MCF 10A (cell line): ENCODE measurements around the gene PPP2R5C. TPM values are rescaled to one million over a fixed set of nuclear protein-coding genes. Genes with fewer than 3 reads are reported as not detected.

ENCODE experiments used
- BruUV-seq: library from RNA; stranded (reverse); fragments of 400-500 nt; replicated peaks from 2 replicates; lab custom pipeline; 2021; lab: Mats Ljungman, UMichigan
- CTCF ChIA-PET: fragments of 300-600 bp; sonication (Branson Sonifier 250); formaldehyde crosslinking; extraction: SDS; loops from one replicate; lab custom pipeline; 2021; ENCODE audit warnings: antibody characterized with exemption, inconsistent platforms; lab: Yijun Ruan, JAX
- POLR2A ChIA-PET: fragments of 300-600, 350-650 bp; sonication (Branson Sonifier 250); formaldehyde crosslinking; extraction: SDS; loops from one replicate; lab custom pipeline; 2020; ENCODE audit warnings: antibody characterized with exemption, inconsistent platforms; lab: Yijun Ruan, JAX
- DNase-seq: peaks from one replicate; pipeline ENCODE4 v3.0.0-alpha.2; 2018; ENCODE audit not compliant: unreplicated experiment
- H3K27ac Mint-ChIP-seq: one replicate; pipeline ENCODE4 v1.8.0; 2022; ENCODE audit warnings: mild to moderate bottlenecking, low read depth, mixed read lengths; ENCODE audit not compliant: unreplicated experiment
- H3K27me3 Mint-ChIP-seq: one replicate; pipeline ENCODE4 v1.8.0; 2022; ENCODE audit warnings: mixed read lengths; ENCODE audit not compliant: insufficient read depth, unreplicated experiment
- H3K36me3 Mint-ChIP-seq: one replicate; pipeline ENCODE4 v1.8.0; 2022; ENCODE audit warnings: mild to moderate bottlenecking, moderate library complexity, mixed read lengths; ENCODE audit not compliant: insufficient read depth, unreplicated experiment
- H3K4me1 Mint-ChIP-seq: one replicate; pipeline ENCODE4 v1.8.0; 2022; ENCODE audit warnings: mixed read lengths; ENCODE audit not compliant: insufficient read depth, unreplicated experiment
- H3K4me3 Mint-ChIP-seq: one replicate; pipeline ENCODE4 v1.8.0; 2022; ENCODE audit warnings: mild to moderate bottlenecking, moderate library complexity, mixed read lengths; ENCODE audit not compliant: unreplicated experiment
- H3K9me3 Mint-ChIP-seq: one replicate; pipeline ENCODE4 v1.8.0; 2022; ENCODE audit warnings: mixed read lengths; ENCODE audit not compliant: unreplicated experiment
- CTCF ChIP-seq: fragments of 200-600 bp; IDR thresholded peaks from one replicate; pipeline ENCODE4 v1.8.0; 2022; ENCODE audit warnings: antibody characterized with exemption, mild to moderate bottlenecking; ENCODE audit not compliant: unreplicated experiment
- intact Hi-C: fragments of 100-400 bp; cut with micrococcal nuclease; formaldehyde crosslinking; loops from 2 replicates; pipeline ENCODE4 v1.14.1; 2022
- total RNA-seq: library from RNA; stranded (reverse); gene quantifications from 2 replicates; pipeline ENCODE4 v1.2.3, GENCODE V29; 2022

Gene PPP2R5C
- total RNA-seq, 1 experiment from 2014 or later, result 118 TPM

DNA sequence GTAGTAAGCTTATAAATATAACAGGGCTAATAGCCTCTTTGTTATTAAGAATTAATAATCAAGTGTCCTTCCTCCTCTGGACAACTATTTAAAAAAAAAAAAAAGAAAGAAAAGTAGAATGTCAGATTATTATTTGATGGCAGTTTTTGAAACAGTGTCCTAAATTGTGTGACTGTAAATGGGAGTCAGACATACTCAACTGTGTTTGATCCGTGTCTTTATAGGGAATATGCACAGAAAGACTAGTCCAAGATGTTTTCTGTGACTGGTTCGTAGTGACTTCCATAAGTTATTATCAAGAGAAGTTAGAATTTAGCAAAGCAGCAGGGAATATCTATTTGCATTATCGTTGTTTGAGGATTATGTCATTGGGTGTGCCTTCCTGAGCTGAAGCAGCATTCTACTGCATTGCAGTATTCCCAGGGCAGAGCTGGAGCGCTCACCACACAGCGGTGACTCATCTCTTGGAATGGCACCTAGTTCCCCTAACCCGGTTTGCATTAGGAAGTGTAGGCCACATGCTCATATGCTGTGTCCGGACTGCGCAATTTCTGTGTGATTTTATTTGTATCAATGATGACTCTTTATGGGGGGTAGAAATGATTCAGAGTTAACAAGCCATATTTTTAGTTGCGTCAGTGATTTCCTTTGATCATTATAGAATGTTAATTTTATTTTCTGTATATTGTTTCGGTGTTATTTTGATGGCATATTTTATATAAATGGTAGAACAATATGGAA lies 210.8 kb downstream of the PPP2R5C start:
- Mint-ChIP-seq H3K27me3 (no peaks in the 10 kb centered on the region), H3K4me1 (peaks cover 39% of the 10 kb centered on the region), H3K27ac (peak overlapping the region; percentile 94), H3K36me3 (peaks cover 60% of the 10 kb centered on the region), H3K4me3 (peak overlapping the region; percentile 62), H3K9me3 (no peaks in the 10 kb centered on the region)
- ChIA-PET POLR2A (interaction anchor here (0.9 to 4.0 kb wide), 11 partner anchors 8 to 1939 kb away, joined by 3 to 34 read pairs (median 4); partner anchors contain the start of gene DYNC1H1), CTCF (interaction anchor here (0.8 to 4.6 kb wide), 4 partner anchors 11 to 201 kb away, joined by 3 to 31 read pairs (median 4); no protein-coding TSS in a partner anchor)
- intact Hi-C loops, result loop anchor here (1.0 kb wide), 2 partner anchors 8 kb away; partner anchors contain the start of gene DYNC1H1
- DNase-seq, result peak; percentile 99
- TF ChIP-seq CTCF, result no peak
- TSS peak; percentile 97 for BruUV-seq

DNA sequence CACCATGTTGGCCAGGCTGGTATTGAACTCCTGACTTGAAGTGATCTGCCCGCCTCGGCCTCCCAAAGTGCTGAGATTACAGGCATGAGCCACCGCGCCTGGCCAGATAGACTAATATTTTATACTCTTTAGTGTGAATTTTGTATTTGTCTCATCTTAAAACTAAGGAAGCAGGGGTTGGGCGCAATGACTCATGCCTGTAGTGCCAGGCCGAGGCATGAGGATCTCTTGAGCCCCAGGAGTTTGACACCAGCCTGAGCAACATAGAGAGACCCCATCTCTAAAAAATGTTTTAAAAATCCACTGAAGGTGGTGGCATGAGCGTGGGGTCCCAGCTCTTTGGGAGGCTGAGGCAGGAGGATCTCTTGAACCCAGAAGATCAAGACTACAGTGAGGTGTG lies 211.8 kb downstream of the PPP2R5C start:
- Mint-ChIP-seq H3K36me3 (peaks cover 64% of the 10 kb centered on the region), H3K27me3 (no peaks in the 10 kb centered on the region), H3K27ac (peak overlapping the region; percentile 94), H3K4me1 (peaks cover 32% of the 10 kb centered on the region), H3K9me3 (no peaks in the 10 kb centered on the region), H3K4me3 (peak overlapping the region; percentile 62)
- POLR2A ChIA-PET, result interaction anchor here (0.9 to 4.0 kb wide), 7 partner anchors 8 to 1940 kb away, joined by 3 to 34 read pairs (median 4); partner anchors contain the start of gene DYNC1H1
- CTCF ChIA-PET, result interaction anchor here (0.7 to 4.6 kb wide), 4 partner anchors 12 to 1388 kb away, joined by 3 to 31 read pairs (median 3); no protein-coding TSS in a partner anchor
- no TSS peak for BruUV-seq
- intact Hi-C loops, result no loop called here
- DNase-seq, result peak; percentile 22
- no peak for TF ChIP-seq CTCF

DNA sequence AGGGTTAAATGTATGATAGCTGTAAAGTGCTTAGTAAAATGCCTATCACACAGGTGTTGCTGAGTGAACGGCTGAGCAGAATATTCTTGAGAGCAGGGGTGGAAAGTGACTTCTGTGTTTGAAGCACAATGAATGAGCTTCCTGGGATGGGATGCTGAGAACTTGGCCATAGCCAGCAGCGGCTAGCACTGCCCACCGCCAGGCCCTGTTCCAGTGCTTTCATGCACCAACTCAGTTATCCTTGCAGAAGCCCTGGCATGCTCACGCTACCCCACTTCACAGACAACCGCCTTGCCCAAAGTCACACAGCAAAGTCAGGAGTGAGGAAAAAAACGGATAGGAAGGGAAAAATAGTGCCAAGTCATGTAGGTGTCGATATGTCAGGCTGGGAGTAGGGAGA lies 213.7 kb downstream of the PPP2R5C start:
- no peak for TF ChIP-seq CTCF
- ChIA-PET POLR2A (interaction anchor here (1.5 to 4.0 kb wide), 2 partner anchors 11 to 27 kb away, joined by 5 to 34 read pairs; partner anchors contain the start of gene DYNC1H1), CTCF (interaction anchor here (0.8 to 4.6 kb wide), 3 partner anchors 14 to 205 kb away, joined by 3 to 31 read pairs (median 3); no protein-coding TSS in a partner anchor)
- Mint-ChIP-seq H3K9me3 (no peaks in the 10 kb centered on the region), H3K27me3 (no peaks in the 10 kb centered on the region), H3K36me3 (peaks cover 65% of the 10 kb centered on the region), H3K4me1 (peaks cover 45% of the 10 kb centered on the region), H3K27ac (no peak overlapping the region), H3K4me3 (no peak overlapping the region)
- intact Hi-C loops, result no loop called here
- no peak for DNase-seq
- no TSS peak for BruUV-seq

Other genes starting within 250 kb of the PPP2R5C start
- gene DIO3, start 200.2 kb upstream of the PPP2R5C start, total RNA-seq, result not detected in 2 replicates
- 704 and 715 TPM in 2 replicates for gene DYNC1H1, start 202.9 kb downstream of the PPP2R5C start, total RNA-seq